Ovary (tissue), 10 donors: ENCODE data around the gene EML6. TPM values are rescaled to one million over a fixed set of nuclear protein-coding genes. Genes with fewer than 3 reads are reported as not detected.

ENCODE experiments used
- DNase-seq, 5 donors: peaks; one replicate each; pipeline ENCODE4 v3.0.0-alpha.2; 2019 to 2020
- H3K27ac ChIP-seq, 2 donors: fragments of 200-600 bp; one replicate each; pipeline versions ENCODE4 v1.5.1 to v1.8.0; 2019 to 2022
- H3K27me3 ChIP-seq: fragments of 200-600 bp; one replicate; pipeline ENCODE4 v1.8.0; 2022
- H3K36me3 ChIP-seq: fragments of 200-600 bp; sonication (generic); one replicate; pipeline ENCODE4 v1.5.1; 2019
- H3K4me1 ChIP-seq: one replicate; pipeline ENCODE4 v1.8.1; 2013; ENCODE audit warnings: mild to moderate bottlenecking, moderate library complexity; ENCODE audit not compliant: insufficient read depth
- H3K4me3 ChIP-seq: fragments of 200-600 bp; sonication (generic); one replicate; pipeline ENCODE4 v1.5.1; 2017
- H3K9me3 ChIP-seq, 2 donors: fragments of 200-600 bp in 1 of 2; sonication (generic) in 1 of 2; one replicate each; pipeline versions ENCODE4 v1.5.1 to v1.8.1; 2013 to 2019; ENCODE audit warnings: mild to moderate bottlenecking in 1 of 2, moderate library complexity in 1 of 2
- EP300 ChIP-seq: sonication (generic); formaldehyde crosslinking; IDR thresholded peaks from one replicate; pipeline ENCODE4 v1.6.1; 2017; ENCODE audit warnings: antibody characterized with exemption
- POLR2A ChIP-seq: fragments of 450-650 bp; IDR thresholded peaks from one replicate; pipeline ENCODE4 v1.6.1; 2017; ENCODE audit warnings: antibody characterized with exemption, mild to moderate bottlenecking, moderate library complexity
- WGBS, 3 donors: extraction: QIAGEN DNeasy Blood & Tissue Kit in 1 of 3; methylation state at CpG; one replicate each; pipeline versions ENCODE4 v1.1.5 to v1.1.7; 2013 to 2017; 5-methylcytosine and 5-hydroxymethylcytosine counted together
- intact Hi-C, 4 donors: fragments of 100-400 bp; cut with DNase I; formaldehyde crosslinking; loops; one replicate each; pipeline versions ENCODE4 v1.11.0 to v1.15.1; 2022 to 2023
- long read RNA-seq, 3 donors: library from polyadenylated mRNA in 2 of 3; unstranded in 2 of 3; transcript quantifications; one replicate each; pipeline ENCODE4 v2.0.0 and lab custom pipeline, GENCODE V29; 2021 to 2026
- polyA plus RNA-seq, 2 donors: library from polyadenylated mRNA; stranded (reverse); fragments of 200-250 nt in 1 of 2; fragments of 350-450 nt in 1 of 2; fragmentation: Illumina TruSeq in 1 of 2; extraction: RNeasy Lipid Tissue Mini Kit (QIAGEN cat#74804) in 1 of 2; gene quantifications; one replicate each; pipeline ENCODE4 v1.2.3, GENCODE V29; 2013 to 2014
- total RNA-seq, 7 donors: library from RNA; depleted of rRNA in 2 of 7; stranded (reverse); fragments of >200 nt in 2 of 7; fragmentation: NEBNext Ultra II Directional in 3 of 7; extraction: Animal tissue kit (Norgen Biotek cat#: 25700) in 3 of 7; gene quantifications; one replicate each; pipeline versions ENCODE4 v1.1.0 to v1.2.4, GENCODE V29; 2016 to 2023
- TF ChIP-seq, protein P1 (sequence below), 3 donors: fragments of 450-650 bp in 2 of 3; fragments of 200-600 bp in 1 of 3; IDR thresholded peaks; one replicate each; pipeline versions ENCODE4 v1.5.1 to v1.8.0; 2016 to 2022; ENCODE audit warnings: antibody characterized with exemption in 3 of 3, mild to moderate bottlenecking in 1 of 3
- donor health status: DM: no; HTN: no; CAD: no; lungs with moderate emphysema.
- donor health status: DM: no; HTN: no; CAD: no.
- donor health status: Bipolar disorder and iron deficiency.
- donor health status: DM: yes; HTN: yes; CAD: no.
- donor health status: DM: no; HTN: no; CAD: no.
- donor health status: DM: yes; HTN: yes; CAD: no.

Gene EML6
- total RNA-seq = 1 to 10 TPM in 3 of 7 donors, under 1 TPM in 4; 0.22 to 3.7 (median 0.57) TPM
- under 1 TPM; 0.29 to 0.40 TPM for polyA plus RNA-seq
- long read RNA-seq, donor 1 = 0 reads
- long read RNA-seq, donor 2 = 0 reads
- long read RNA-seq, donor 3, partial matches to known transcripts = 0 of 1 reads
- long read RNA-seq, donor 3, other reads (novel, unspliced or antisense) = 1 of 1 reads

DNA sequence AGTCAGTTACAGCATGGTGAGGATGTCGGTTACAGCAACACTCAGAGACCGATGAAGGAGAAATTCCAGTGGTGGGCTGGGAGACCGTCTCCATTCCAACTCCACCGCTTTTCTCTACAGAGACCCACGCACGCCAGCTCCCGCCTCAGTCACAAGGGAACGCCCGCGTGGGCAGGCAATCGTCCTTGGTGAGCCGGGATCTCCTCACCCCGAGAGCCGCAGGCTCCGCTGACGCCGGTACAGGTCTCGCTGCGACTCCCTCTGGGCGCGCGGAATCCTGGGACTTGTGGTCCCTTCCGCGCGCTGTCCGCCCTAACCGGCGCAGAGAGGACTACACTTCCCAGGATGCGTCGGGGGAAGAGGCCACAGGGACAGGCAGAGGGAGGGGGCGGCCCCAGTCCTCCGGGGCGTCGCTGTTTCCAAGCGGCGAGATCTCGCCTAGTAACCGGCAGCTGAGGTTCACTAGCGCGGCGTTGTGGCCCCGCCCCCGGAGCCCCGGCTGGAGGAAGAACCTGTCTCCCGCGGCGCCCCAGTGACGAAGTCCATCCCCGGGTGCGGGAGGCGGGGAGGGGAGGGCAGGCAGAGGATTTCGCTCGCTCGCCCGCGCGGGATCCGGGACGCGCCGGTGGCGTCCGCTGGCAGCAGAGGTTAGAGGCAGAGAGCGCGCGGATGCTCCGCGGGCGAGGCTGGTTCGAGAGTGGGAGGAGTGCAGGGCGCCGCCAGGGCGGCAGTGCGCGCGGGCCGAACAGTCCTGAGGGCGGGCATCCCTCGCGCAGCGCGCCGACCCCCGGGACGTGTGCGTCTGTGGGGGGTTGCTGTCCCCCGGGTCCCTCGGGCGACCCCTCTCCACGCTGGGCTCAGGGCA is at the start of gene EML6:
Gene EML6, plus strand, starts transcription at position 532 of the 865 bp plus-strand sequence. CDS start 1,400 bp downstream, outside the sequence.
- peak; percentile 95 to 96 (median 95) for DNase-seq
- TF ChIP-seq POLR2A = peak; percentile 16
- no peak for TF ChIP-seq EP300
- TF ChIP-seq, protein P1, sequence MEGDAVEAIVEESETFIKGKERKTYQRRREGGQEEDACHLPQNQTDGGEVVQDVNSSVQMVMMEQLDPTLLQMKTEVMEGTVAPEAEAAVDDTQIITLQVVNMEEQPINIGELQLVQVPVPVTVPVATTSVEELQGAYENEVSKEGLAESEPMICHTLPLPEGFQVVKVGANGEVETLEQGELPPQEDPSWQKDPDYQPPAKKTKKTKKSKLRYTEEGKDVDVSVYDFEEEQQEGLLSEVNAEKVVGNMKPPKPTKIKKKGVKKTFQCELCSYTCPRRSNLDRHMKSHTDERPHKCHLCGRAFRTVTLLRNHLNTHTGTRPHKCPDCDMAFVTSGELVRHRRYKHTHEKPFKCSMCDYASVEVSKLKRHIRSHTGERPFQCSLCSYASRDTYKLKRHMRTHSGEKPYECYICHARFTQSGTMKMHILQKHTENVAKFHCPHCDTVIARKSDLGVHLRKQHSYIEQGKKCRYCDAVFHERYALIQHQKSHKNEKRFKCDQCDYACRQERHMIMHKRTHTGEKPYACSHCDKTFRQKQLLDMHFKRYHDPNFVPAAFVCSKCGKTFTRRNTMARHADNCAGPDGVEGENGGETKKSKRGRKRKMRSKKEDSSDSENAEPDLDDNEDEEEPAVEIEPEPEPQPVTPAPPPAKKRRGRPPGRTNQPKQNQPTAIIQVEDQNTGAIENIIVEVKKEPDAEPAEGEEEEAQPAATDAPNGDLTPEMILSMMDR (IDR thresholded peaks at IDR 0.05) = peak in 2 of 3 donors; percentile 20 to 28
- Histone ChIP-seq H3K27me3 (no peaks in the 10 kb centered on the region), H3K4me1 (no peaks in the 10 kb centered on the region), H3K9me3 (no peaks in the 10 kb centered on the region), H3K36me3 (no peaks in the 10 kb centered on the region), H3K27ac (peak within 1 kb of the TSS; percentile 24 to 26), H3K4me3 (peak within 1 kb of the TSS; percentile 73)
- WGBS, 3 donors = 0% methylated on average over 56 to 90 of the region's 90 CpGs
- intact Hi-C loops = no loop called here

DNA sequence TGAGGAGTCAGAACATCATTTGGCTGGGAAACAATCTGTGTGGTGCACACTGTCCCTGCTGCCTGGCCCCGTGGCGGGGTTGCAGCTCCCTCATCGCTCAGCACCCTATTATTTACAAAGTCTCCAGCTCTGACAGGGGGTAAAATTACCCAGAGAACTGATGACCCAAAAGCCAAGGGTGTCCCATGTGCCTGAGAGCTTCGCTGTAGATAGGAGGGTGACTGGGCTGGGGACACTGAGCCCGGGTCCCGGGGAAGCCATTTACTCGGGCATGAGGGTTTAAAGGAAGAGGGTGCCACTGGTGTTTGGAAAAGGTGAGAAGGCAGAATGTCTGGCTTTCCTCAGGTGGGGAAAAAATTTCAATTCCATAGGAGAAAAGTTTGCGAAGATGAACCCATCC is 48.2 kb upstream of the EML6 start:
- intact Hi-C loops = no loop called here
- no peaks in the 10 kb centered on the region for H3K27me3 ChIP-seq
- no peaks in the 10 kb centered on the region for H3K9me3 ChIP-seq
- TF ChIP-seq EP300 = no peak
- no peak for TF ChIP-seq POLR2A
- TF ChIP-seq, protein P1 (IDR thresholded peaks at IDR 0.05) = no peak
- H3K36me3 ChIP-seq = no peaks in the 10 kb centered on the region
- H3K4me3 ChIP-seq = no peak overlapping the region
- 89 to 93% (median 92%) methylated on average over 8 of the region's 8 CpGs for WGBS, 3 donors
- peaks cover 6% of the 10 kb centered on the region for H3K4me1 ChIP-seq
- peak overlapping the region in 1 of 2 donors; percentile 86 for H3K27ac ChIP-seq
- DNase-seq = no peak

DNA sequence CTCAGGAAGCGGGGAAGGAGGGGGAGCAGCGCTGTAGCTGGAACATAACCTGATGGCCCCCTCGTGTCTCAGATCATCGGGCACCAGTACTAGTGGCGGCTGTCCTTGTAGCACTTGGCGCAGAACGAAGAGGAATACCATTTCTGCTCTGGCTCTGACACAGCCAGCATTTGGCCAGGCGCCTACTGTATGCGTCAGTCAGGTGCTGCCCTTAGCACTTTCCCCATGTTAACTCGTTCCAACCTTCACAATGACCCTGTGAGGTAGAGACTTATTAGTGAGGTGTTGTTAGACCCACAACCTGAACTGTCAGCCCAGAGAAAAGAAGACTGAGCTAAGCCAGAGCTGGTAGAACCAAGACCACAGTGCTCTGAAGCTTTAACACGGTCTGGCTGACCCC is 47.7 kb upstream of the EML6 start:
- Histone ChIP-seq H3K9me3 (no peaks in the 10 kb centered on the region), H3K4me1 (peaks cover 6% of the 10 kb centered on the region), H3K27ac (no peak overlapping the region), H3K27me3 (no peaks in the 10 kb centered on the region), H3K4me3 (no peak overlapping the region), H3K36me3 (no peaks in the 10 kb centered on the region)
- DNase-seq = peak in 2 of 5 donors; percentile 27 to 39
- 68 to 78% (median 72%) methylated on average over 11 of the region's 11 CpGs for WGBS, 3 donors
- TF ChIP-seq, protein P1 (IDR thresholded peaks at IDR 0.05) = no peak
- TF ChIP-seq POLR2A (no peak), EP300 (no peak)
- intact Hi-C loops = no loop called here

DNA sequence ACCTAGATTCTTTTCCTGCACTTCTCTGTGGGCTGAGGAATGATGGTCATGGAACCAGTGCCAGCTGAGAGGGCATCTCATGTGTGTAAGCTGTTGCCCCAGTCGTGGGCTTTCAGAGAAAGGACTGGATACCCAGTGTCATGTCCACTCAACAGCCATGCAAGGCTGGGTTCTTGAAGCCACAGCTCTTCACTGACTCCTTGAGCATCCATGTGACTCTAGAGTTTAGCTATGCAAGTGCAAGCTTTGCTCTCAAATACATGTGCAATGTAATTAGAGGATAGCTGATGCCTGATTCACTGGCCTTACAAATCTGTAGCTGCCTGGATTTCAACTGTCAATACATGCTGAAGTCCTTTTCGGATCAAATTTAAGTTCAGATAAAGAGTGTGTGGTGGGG is 46.8 kb upstream of the EML6 start:
- Histone ChIP-seq H3K36me3 (no peaks in the 10 kb centered on the region), H3K4me1 (peaks cover 6% of the 10 kb centered on the region), H3K4me3 (no peak overlapping the region), H3K27ac (no peak overlapping the region), H3K9me3 (no peaks in the 10 kb centered on the region), H3K27me3 (no peaks in the 10 kb centered on the region)
- DNase-seq = no peak
- intact Hi-C loops = no loop called here
- TF ChIP-seq, protein P1 (IDR thresholded peaks at IDR 0.05) = no peak
- no peak for TF ChIP-seq EP300
- TF ChIP-seq POLR2A = no peak
- 61 to 82% (median 68%) methylated on average over 2 of the region's 2 CpGs for WGBS, 3 donors
